Upper lobe of right lung (tissue), 1 donor: Measurements from ENCODE around the gene C15orf39. TPM values are rescaled to one million over a fixed set of nuclear protein-coding genes. Genes with fewer than 3 reads are reported as not detected.

Source experiments
- ATAC-seq: fragments of 200-7000 bp; cut with Tn5 transposase; one replicate; pipeline ENCODE4 v1.9.1; 2020; ENCODE audit warnings: mild to moderate bottlenecking, moderate library complexity
- DNase-seq: peaks from one replicate; pipeline ENCODE4 v3.0.0-alpha.2; 2020
- H3K27ac ChIP-seq: fragments of 200-600 bp; one replicate; pipeline ENCODE4 v1.8.0; 2022
- H3K27me3 ChIP-seq: fragments of 200-600 bp; one replicate; pipeline ENCODE4 v1.8.0; 2022; ENCODE audit warnings: mild to moderate bottlenecking
- H3K36me3 ChIP-seq: fragments of 200-600 bp; one replicate; pipeline ENCODE4 v1.8.0; 2022
- H3K4me1 ChIP-seq: fragments of 200-600 bp; one replicate; pipeline ENCODE4 v1.8.0; 2022
- H3K4me3 ChIP-seq: fragments of 200-600 bp; one replicate; pipeline ENCODE4 v1.8.0; 2022; ENCODE audit warnings: mild to moderate bottlenecking
- H3K9me3 ChIP-seq: fragments of 200-600 bp; one replicate; pipeline ENCODE4 v1.8.0; 2022
- intact Hi-C: fragments of 100-400 bp; cut with DNase I; formaldehyde crosslinking; loops from one replicate; pipeline ENCODE4 v1.11.0; 2022
- total RNA-seq: library from RNA; stranded (reverse); fragmentation: NEBNext Ultra II Directional; extraction: Animal tissue kit (Norgen Biotek cat#: 25700); gene quantifications from one replicate; pipeline ENCODE4 v1.2.1, GENCODE V29; 2021
- TF ChIP-seq, protein P1 (sequence below): fragments of 200-600 bp; IDR thresholded peaks from one replicate; pipeline ENCODE4 v1.8.0; 2022; ENCODE audit warnings: antibody characterized with exemption
- donor health status: DM: no; HTN: yes; CAD: no; lungs with severe emphysema.

Gene C15orf39
- total RNA-seq, 1 donor from 2014 or later = 33.3 TPM

DNA sequence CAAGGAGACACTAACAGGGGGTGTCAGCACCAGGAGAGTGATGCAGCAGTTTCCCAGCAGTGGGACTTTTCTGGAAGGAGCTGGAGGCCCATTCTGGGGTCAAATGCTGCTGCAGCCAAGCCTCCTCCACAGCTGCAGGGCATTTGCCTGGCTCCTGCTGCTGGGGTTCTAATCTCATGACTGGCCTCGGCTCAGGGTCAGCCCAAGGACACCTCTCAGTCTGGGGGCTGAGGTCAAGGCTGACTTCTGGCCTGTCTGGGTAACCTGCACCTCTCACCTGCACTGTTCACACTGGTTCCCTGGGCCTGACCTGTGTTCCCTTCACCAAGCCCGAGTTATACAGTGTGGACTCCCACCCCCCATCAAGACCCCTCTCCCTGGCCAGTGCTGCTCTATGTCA lies 10.4 kb upstream of the C15orf39 start:
- TF ChIP-seq, protein P1, sequence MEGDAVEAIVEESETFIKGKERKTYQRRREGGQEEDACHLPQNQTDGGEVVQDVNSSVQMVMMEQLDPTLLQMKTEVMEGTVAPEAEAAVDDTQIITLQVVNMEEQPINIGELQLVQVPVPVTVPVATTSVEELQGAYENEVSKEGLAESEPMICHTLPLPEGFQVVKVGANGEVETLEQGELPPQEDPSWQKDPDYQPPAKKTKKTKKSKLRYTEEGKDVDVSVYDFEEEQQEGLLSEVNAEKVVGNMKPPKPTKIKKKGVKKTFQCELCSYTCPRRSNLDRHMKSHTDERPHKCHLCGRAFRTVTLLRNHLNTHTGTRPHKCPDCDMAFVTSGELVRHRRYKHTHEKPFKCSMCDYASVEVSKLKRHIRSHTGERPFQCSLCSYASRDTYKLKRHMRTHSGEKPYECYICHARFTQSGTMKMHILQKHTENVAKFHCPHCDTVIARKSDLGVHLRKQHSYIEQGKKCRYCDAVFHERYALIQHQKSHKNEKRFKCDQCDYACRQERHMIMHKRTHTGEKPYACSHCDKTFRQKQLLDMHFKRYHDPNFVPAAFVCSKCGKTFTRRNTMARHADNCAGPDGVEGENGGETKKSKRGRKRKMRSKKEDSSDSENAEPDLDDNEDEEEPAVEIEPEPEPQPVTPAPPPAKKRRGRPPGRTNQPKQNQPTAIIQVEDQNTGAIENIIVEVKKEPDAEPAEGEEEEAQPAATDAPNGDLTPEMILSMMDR = no peak
- Histone ChIP-seq H3K4me1 (no peaks in the 10 kb centered on the region), H3K27ac (no peak overlapping the region), H3K9me3 (no peaks in the 10 kb centered on the region), H3K4me3 (no peak overlapping the region), H3K27me3 (no peaks in the 10 kb centered on the region), H3K36me3 (no peaks in the 10 kb centered on the region)
- DNase-seq = no peak
- ATAC-seq = peak; percentile 16
- intact Hi-C loops = no loop called here

DNA sequence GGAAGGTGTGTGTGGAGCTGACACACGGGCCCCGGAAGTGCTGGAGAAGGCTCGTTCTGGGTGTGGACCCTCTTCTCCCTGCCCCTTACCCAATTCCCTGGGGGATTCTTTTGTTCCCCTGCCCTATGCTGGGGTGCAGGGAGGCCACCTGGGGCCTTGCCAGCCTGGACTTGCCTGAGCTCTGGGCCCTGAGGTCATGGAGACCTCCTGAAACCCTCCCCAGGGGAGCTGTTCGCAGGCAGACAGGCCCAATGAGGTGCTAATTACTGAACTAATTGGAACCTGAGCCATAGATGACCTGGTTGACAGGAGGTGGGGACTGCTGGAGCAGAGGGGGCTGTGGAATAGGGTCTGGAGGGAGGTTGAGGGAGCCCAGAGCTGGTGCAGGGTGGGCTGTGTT lies 9.4 kb upstream of the C15orf39 start:
- TF ChIP-seq, protein P1 = no peak
- Histone ChIP-seq H3K27me3 (no peaks in the 10 kb centered on the region), H3K4me3 (no peak overlapping the region), H3K4me1 (no peaks in the 10 kb centered on the region), H3K9me3 (no peaks in the 10 kb centered on the region), H3K27ac (no peak overlapping the region), H3K36me3 (no peaks in the 10 kb centered on the region)
- DNase-seq = no peak
- ATAC-seq = no peak
- intact Hi-C loops = no loop called here

DNA sequence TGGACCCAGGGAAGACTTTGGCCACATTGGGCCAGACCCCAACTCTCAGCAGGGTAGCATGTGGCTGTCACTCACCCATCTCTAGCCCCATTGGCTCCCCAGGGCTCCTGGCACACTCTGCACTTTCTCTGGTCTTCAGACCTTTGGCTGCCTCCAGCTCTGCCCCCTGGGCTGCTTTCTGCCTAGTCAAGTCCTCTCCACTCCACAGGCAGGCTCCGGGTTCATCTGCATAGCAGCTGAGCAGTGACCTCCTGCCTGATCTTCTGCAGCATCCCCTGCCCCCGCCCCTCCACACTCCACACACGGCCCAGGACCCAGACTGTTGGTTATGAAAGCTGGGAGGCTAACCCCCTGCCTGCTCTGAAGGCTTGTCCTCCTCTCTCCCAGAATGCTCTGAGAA lies 8.4 kb upstream of the C15orf39 start:
- H3K27me3 ChIP-seq = no peaks in the 10 kb centered on the region
- H3K27ac ChIP-seq = no peak overlapping the region
- intact Hi-C loops = no loop called here
- TF ChIP-seq, protein P1 = no peak
- no peaks in the 10 kb centered on the region for H3K36me3 ChIP-seq
- no peak for ATAC-seq
- no peaks in the 10 kb centered on the region for H3K4me1 ChIP-seq
- no peak overlapping the region for H3K4me3 ChIP-seq
- no peak for DNase-seq
- H3K9me3 ChIP-seq = no peaks in the 10 kb centered on the region

DNA sequence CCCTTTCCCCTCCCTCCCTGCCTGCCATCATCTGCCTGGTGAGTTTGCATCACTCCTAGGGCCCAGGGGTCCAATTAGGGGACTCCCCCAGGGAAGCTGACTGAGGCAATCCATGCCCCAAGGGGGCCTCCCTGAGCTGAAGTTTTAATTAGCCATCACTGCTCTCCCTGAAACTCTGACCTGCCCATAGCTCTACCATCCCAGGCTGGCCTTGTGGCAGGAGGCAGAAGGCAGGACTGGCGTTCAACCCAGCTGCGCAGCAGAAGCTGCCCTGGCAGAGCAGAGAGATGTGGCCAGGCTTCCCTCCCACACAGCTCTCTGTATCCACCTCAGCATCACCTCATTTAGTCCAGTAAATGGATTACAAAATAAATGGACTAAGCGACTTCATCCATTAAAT lies 7.7 kb upstream of the C15orf39 start:
- no peak overlapping the region for H3K27ac ChIP-seq
- no peaks in the 10 kb centered on the region for H3K27me3 ChIP-seq
- ATAC-seq (no peak), DNase-seq (no peak)
- H3K9me3 ChIP-seq = no peaks in the 10 kb centered on the region
- no peak overlapping the region for H3K4me3 ChIP-seq
- TF ChIP-seq, protein P1 = no peak
- intact Hi-C loops = no loop called here
- no peaks in the 10 kb centered on the region for H3K4me1 ChIP-seq
- H3K36me3 ChIP-seq = no peaks in the 10 kb centered on the region

DNA sequence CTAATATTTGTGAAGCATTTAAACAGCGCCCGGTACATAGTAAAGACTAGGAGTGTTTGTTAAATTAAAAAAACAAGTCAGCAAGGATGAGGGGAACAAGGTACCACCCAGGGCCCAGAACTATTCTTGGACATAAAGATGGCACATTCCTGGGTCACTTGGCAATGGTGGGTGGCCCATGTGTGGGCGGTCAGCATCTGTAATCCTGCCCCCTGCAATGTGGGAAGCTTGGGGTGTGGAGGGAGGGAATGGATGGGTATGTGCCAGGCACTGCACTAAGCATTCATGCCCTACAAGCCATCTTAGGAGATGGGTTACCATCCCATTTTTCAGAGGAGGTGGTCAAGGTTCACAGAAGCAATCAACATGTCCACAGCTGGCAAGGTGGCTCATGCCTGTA lies 7.3 kb upstream of the C15orf39 start:
- Histone ChIP-seq H3K36me3 (no peaks in the 10 kb centered on the region), H3K27me3 (no peaks in the 10 kb centered on the region), H3K27ac (no peak overlapping the region), H3K4me3 (no peak overlapping the region), H3K4me1 (no peaks in the 10 kb centered on the region), H3K9me3 (no peaks in the 10 kb centered on the region)
- DNase-seq = no peak
- no peak for ATAC-seq
- intact Hi-C loops = no loop called here
- TF ChIP-seq, protein P1 = no peak

DNA sequence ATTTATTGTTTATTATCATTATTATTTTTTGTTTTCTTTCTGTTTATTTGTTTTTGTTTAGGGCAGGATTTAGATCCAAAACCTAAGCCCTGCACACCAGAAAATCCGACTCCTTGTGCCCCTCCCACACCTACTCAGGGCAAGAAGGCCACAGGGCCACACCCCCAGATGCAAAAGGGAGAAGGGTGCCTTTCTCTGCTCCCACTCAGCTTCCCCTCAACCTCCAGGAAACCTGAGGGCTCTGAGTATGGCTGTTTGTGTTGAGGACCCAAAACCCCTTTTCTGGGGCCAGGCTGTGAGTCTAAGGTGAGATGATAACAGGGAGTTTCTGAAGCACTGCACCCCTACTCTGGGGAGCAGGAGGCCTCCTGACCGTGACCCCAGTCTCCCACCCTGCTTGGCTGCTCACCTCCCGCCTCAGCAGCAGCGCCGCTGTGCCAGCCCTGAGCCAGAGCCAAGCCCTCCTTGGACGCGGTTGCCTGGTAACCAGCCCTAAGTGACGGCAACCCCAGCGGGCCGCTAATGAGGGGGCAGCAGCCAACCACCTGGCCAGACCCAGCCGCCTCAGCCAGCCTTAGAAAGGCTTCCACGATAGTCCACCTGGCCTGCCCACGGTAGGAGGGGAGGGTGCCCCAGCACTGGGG lies 6.4 kb upstream of the C15orf39 start:
- intact Hi-C loops = no loop called here
- H3K4me1 ChIP-seq = peaks cover 2% of the 10 kb centered on the region
- no peak overlapping the region for H3K4me3 ChIP-seq
- no peaks in the 10 kb centered on the region for H3K36me3 ChIP-seq
- TF ChIP-seq, protein P1 = no peak
- H3K27ac ChIP-seq = no peak overlapping the region
- ATAC-seq = peak; percentile 17
- DNase-seq = no peak
- H3K27me3 ChIP-seq = no peaks in the 10 kb centered on the region
- H3K9me3 ChIP-seq = no peaks in the 10 kb centered on the region
